GM20000 (cell line): ENCODE data around the gene GZMM.

Source experiments
- DNase-seq: peaks from one replicate; pipeline ENCODE4 v3.0.0; 2012; ENCODE audit warnings: low spot score
- TF ChIP-seq, protein P1 (sequence below): IDR thresholded peaks from 2 replicates; pipeline ENCODE4 v1.5.1; 2012; ENCODE audit warnings: mild to moderate bottlenecking, control low read depth; ENCODE audit errors: extremely low read depth, missing control alignments

The GZMM gene

DNA sequence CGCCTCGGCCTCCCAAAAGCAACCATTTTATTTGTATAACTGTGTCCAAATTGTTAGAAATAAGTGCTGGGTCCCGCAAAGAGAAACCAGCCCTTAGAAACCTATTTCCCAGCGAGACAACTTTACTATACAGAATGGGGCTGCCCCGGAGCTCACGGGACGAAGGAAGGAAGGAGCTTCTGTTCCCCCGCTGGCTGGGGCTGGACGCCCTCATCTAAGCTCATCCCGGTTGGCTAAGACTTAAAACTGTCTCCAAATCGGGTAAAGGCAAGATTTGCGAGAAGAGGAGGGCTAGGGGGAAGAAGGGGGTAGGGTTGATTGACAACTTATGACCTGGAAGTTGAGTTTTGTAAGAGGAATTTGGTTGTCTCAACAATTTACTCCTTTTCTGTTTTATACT lies 16.3 kb downstream of the GZMM start:
- DNase-seq: no peak
- TF ChIP-seq, protein P1, sequence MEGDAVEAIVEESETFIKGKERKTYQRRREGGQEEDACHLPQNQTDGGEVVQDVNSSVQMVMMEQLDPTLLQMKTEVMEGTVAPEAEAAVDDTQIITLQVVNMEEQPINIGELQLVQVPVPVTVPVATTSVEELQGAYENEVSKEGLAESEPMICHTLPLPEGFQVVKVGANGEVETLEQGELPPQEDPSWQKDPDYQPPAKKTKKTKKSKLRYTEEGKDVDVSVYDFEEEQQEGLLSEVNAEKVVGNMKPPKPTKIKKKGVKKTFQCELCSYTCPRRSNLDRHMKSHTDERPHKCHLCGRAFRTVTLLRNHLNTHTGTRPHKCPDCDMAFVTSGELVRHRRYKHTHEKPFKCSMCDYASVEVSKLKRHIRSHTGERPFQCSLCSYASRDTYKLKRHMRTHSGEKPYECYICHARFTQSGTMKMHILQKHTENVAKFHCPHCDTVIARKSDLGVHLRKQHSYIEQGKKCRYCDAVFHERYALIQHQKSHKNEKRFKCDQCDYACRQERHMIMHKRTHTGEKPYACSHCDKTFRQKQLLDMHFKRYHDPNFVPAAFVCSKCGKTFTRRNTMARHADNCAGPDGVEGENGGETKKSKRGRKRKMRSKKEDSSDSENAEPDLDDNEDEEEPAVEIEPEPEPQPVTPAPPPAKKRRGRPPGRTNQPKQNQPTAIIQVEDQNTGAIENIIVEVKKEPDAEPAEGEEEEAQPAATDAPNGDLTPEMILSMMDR: no peak

DNA sequence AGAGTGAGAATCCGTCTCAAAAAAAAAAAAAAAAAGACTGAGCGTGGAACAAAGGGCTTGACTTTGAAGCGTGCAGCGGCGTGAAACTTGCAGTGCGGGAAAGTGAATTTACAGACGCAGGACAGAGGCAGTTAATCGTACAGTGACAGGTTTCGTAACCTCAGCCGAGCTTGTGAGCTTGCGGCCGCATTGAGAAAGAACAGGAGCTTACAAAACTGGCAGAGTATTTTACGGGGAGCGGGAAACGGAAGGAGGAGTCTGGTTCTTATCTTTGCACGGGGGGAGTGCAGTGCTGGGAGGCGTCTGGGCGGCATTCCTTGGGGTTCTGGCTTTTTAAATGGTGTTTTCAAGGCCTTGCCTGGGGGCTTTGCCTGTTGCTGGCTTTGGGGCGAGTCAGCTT lies 22.6 kb downstream of the GZMM start:
- TF ChIP-seq, protein P1: no peak
- no peak for DNase-seq

DNA sequence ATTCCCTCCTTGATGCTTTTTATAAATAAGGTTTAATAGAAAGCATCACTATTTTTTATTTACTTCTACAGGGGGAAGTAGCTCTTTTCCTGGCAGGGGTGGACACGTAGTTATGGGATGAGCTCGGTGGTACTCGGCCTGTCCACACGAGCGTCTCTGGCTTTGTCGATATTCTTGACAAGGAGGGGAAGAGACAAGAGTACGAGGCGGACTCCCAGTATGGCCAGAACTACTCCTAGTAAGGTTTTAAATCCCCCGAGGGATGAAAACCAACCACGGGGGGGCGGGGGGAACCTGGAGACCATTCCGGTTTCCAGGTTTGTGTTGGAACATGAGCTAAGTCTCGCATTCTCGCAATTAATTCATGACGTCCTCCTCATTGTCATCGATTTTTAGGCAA lies 23.0 kb downstream of the GZMM start:
- TF ChIP-seq, protein P1: no peak
- no peak for DNase-seq

DNA sequence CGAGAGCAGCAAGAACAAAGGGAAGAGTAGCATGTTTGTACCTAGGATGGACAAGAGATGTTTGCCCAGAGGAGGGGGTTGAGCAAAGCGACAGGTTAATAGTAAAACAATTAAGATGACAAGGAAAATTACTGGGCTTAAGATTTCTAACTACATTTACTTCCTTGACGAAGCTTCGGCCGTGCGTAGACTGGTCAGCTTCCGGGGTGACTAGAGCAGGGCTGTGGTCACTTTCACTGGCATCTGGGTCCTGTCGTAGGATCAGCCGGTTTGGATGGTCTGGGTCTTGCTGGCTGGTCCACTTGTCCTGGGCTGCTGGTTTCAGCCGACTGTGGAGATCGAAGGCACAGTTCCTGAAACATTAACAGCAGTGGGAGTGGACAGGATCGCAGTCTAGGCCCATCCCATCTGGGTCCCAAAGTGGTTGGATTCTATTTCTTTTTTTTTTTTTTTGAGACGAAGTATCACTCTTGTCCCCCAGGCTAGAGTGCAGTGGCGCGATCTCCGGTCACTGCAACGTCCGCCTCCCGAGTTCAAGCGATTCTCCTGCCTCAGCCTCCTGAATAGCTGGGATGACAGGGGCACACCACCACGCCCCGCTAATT lies 23.5 kb downstream of the GZMM start:
- DNase-seq: no peak
- TF ChIP-seq, protein P1: no peak

DNA sequence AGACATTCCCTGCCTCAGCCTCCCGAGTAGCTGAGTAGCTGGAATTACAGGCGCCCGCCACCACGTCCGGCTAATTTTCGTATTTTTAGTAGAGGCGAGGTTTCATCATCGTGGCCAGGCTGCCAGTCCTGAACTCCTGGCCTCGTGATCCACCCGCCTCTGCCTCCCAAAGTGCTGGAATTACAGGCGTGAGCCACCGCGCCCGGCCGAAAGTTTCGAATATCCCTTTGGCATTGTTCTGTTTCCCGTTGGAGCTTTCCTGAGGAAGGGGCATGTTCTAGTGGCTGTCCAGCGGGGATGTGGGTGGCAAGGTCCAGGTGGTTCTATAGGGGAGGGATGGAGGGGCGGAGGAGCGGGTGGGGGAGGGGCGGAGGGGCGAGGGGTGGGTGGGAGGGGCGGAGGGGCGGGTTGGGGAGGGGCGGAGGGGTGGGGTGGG lies 26.4 kb downstream of the GZMM start:
- DNase-seq: no peak
- TF ChIP-seq, protein P1: no peak

DNA sequence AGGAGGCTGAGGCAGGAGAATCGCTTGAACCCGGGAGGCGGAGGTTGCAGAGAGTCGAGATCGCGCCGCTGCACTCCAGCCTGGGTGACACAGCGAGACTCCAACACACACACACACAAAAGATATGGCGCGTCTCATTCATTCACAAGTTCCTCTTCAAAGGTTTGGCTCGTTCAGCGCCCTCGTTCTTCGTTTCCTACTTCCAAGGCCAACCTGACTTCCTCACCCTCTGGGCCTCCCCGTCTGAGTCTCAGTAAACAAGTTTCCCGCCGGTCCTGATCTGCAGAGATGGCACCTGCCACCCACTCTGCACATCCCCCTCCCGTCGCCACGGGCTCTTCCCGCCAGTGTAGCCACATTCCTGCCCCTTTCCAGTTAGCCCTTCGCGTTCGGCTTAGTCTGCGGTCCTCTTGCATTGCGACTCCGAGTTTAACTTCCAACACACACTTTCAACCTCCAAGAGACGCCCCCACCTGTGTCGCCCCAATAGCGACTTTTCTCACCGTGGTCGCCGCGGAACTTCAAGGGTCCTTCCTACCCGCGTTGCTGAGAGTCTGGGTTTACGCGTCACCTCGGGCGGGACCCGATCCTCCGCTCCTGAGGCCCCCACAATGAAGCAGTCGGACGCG lies 27.2 kb downstream of the GZMM start:
- no peak for DNase-seq

DNA sequence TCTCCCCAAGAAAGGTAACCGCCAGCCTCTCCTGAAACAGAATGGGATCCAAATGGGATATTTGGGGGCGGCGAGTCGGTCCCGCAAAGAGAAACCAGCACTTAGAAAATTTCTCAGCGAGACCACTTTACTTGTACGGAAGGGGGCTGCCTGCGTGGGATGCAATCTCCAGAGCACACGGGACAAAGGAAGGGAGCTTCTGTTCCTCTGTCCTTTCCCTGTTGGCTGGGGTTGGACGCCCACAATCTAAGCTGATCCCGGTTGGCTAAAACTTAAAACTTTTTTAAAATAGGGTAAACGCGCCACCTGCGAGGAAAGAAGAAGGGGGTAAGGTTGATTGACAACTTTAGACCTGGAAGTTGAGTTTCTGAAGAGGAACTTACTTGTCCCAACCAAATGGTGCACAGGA lies 27.7 kb downstream of the GZMM start:
- TF ChIP-seq, protein P1: no peak
- no peak for DNase-seq

More for the DNA sequence above, 27.2 kb downstream of the GZMM start:
- TF ChIP-seq, protein P1: no peak
